Colon (tissue), 2 donors: ENCODE results near the gene SLC1A3.

Experiments
- FAIRE-seq: peaks from 2 replicates; lab custom pipeline; 2012; peaks lifted over from hg19 to GRCh38; lab: Jason Lieb, UNC
- donor health status: control.
- donor health status: control.

SLC1A3 gene

DNA sequence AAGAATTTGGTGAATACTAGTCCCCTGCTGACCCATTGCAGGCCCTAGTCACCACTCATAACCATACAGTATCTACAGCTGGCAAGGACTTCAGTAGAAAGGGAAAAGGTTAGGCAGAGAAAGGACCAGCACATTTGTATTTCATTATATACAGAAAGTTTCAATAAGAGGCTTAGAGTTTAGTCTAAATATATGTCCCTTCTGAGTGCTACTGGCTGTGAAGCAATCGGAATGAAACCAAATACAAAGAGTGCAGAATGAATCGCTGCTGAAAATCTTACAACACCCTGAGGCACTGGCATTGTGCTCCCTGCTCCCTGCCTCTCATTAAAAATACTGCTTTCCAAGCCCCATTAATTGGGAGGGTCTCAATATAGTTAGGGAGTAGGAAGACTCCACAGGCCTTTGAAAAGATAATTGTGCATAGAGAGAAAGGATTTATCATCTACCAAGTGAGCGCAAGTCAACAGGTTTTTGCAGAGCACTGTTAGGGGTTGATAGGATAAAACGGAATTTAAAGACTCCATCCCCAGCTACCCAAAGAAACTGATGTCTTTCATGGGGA, 110.8 kb downstream of the SLC1A3 start:
- FAIRE-seq = no peak

DNA sequence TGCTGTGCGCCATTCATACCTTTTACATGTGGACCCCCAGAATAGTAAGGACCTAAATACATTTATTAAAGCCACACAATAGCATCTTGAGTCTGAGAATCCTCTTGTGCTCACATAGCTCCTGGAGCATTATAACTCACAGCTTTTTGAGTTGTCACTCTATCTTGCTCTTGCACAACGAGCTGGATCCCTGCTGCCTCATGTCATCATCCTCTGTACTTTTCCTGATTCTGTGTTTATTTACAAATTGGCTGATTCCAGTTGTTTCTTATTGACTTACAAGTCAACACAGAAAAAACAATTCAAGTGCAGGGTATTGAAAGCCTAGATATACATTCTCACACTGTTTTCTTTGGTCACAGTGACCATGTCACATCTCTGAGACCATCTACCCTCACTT, 112.9 kb downstream of the SLC1A3 start:
- FAIRE-seq = no peak

DNA sequence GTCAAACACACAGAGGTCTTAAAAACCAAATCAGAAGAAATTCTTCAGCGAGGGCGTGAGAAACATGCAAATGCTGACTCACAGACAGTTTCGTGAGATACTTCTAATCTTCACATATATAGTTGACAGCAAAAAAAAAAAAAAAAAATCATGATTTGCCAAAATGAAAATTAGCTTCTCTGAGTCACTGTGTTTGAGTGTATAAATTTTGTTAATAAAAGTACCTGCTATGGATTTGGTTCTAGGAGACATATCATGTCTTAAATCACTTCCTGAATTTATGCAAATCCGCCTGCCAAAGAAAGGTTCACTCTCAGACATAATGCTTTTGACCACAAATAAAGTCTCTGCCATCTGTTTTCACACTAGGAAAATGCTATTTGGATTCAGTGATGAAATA, 114.3 kb downstream of the SLC1A3 start:
- no peak for FAIRE-seq

DNA sequence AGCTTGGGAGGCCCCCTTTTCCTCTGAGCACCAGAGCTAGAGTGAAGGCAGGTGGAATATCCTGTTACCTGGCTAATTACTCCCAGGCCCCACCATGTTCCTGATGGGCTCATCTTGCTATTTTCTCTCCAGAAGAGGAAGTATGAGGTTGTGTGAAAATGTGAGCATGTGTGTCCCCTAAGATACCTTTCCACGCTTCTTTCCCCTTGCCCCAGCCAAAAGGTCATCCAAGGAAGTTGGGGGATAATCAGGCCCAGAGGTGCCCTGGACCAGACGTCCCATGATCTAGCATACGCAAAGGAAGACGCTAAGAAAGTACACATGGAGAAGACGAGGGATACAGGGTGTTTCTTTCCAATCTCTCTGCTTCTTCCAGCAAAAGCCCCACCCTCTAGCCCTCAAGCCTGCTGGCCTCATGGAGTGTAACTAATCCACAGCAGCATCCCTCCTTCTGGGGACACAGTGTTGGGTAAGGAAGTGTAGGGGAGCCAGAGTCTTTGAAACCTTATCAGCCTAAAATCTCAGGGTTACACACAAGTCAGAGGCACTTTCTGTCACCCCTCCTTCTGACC, 115.3 kb downstream of the SLC1A3 start:
- no peak for FAIRE-seq

DNA sequence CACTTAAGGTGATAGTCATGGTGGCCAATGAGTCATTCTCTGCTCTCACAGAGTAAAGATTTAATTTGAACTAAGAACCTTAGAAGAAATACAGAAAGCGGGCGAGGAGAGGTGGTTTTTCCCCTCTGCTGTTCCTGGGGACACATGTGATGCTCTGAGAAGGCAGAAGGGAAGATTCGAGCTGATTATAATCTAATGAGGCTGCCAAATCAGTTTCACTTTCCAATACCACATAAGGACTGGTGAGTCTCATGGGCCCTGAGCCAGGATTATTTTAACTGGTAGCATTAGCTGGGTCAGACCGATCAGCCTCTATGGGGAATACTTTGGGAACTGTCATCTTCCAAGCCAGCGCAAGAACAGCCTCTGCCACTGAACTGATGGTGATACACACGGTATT, 116.5 kb downstream of the SLC1A3 start:
- no peak for FAIRE-seq

DNA sequence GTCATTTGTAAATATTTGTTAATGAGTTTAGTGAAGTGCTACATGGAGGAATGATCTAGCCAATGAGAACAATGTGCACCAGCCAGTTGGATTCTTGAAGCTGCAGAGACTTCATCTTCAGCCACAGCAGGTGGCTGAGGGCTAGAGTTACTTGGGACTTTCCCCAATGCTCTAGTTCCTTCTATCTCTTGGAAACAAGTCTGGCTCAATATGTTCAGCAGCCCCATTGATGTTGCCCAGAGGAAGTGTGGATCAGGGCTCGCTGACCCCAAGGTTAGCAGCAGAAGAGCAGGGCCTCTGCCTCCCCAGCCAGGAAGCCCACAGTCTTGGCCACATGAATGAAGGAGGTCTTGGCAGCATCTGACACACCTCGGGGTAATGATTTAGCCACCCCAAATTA, 117.5 kb downstream of the SLC1A3 start:
- FAIRE-seq = no peak

DNA sequence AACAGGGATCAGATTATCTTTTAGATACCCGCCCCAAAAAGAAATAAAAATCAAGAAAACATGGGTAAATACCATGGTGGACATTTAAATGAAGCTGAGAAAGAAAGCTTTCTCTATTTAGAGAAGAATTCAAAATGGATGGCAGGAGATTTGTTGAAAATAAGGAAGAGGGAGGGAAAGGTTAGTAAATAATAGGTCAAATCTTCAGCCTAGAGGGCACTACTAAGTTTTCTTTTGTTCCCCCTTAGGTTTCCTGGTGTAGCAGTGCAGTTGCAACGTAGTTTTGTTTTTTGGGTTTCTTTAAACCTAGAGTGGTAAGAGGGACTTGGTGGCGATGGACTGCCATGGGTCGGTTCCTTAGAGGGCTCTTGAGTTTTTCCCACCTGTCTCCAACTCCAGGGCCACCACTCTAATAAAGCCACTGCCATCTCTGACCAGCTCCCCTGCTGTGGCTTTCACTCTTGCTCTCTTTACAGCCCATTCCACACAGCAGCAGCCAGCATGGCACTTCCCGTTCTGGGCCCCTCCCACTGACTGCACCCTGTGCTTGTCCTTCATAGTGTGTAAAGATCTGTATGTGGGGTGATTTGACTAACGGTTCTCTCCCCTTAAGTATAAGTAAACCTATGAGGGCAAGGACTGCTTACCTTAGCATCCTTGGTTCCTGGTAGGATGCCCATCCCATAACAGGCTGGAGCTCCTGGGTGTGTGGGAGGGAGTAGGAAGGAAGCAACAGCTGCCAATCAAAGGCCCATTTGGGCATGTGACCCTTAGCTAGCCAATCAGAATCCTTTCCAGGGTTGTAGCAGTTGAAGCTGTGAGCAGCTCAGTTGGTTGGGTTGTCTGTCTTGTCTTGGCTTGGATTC, 118.3 kb downstream of the SLC1A3 start:
- no peak for FAIRE-seq

DNA sequence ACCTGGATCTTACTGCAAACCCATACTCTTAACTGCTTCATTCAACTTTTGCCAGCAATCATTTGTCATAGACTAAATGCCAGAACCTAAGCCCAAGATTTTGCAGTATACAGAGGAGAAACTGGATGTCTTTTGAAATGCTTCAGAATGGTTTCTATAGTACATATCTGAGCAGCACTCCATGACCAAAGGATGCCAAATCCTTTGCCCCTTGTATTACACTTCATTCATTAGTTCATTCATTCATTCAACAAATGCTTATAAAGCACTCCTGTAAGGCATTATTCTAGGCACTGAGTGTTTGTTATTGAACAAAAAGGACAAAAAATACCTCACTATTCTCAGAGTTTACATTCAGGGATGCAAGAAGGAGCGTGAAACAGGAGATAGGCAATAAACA, 119.9 kb downstream of the SLC1A3 start:
- FAIRE-seq = no peak

DNA sequence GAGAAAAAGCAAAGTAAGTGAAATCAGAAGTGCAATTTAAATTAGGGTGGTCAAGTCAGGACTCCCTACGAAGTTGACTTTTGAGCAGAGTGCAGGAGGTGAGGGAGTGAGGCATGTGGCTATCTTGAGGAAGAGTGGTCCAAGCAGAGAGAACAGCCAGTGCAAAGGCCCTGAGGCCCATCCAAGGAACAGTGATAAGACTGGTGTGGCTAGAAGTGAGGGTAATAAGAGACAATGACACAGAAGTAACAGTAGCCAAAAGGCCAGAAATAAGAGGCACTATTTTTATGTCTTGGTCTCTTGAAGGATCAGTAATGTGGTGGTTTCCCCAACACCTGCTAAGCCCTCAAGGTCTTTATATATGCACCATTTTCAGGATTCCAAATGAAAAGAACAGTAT, 120.4 kb downstream of the SLC1A3 start:
- FAIRE-seq = no peak

DNA sequence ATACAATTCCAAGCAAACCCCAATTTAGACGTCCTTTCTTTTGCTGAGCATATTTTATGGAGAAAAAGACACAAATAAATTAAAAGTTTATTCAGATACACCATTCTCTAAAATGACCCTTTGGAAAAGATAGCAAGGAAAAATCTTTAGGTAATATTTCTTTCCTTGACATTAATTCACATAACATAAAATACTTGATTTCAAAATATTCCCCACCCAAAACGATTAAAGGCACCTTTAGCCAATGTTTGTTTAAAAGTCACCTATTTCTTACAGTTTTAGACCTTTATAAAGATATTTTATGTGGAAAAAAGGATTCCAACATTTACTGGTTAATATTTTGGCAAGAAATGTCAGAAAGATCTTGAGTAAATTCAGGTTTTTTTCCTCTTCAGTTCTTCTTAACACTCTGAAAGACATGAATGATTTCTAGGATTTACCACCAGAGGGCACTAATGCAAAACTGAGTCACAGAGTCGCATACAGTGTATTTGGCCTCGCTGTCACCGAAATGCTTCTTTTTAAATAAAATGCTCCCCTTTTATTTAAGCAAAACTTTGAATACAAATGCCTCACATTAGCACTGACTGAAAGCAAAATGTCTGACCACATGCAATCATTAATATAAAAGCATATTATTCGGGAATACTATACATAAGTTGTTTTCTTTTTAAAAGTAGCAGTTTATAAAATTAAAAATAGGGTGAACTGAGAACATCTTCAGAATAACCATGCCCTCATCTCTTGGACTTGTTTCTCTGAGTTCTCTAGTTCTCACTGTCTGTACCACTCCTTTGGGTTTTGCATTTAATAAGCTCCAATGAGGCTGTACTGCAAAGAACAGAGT, 122.5 kb downstream of the SLC1A3 start:
- no peak for FAIRE-seq

DNA sequence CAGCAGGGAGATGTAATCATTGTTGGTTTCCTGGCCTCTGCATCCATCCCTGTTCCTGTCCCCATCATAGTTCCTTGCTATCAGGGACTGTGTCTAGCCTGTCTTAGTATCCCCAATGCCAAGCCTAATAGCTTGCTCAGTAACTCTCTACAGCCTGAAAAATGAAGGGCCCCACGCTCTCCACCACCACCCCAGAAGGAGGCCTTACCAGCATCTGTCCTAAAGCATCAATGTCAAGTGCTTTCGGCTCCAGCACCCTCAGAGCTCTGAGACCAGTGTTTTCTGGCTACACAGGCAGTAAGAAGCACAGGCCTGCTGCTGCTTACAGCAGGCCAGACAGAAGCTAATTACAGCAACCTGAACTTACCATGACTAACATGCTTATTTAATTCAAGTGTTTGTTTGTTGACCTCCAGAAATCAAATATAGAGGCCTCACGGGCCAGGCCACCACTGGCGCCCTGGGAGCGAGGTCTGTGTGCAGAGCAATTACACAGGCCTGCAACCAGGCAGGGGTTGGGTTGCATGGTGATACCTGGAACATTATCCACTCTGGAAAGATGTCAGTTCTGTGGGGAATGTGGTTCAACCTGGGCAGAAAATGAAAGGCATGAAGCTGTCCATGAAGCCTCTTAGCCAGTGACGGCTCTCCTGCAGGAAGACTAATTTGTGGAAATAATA, 124.3 kb downstream of the SLC1A3 start:
- no peak for FAIRE-seq

DNA sequence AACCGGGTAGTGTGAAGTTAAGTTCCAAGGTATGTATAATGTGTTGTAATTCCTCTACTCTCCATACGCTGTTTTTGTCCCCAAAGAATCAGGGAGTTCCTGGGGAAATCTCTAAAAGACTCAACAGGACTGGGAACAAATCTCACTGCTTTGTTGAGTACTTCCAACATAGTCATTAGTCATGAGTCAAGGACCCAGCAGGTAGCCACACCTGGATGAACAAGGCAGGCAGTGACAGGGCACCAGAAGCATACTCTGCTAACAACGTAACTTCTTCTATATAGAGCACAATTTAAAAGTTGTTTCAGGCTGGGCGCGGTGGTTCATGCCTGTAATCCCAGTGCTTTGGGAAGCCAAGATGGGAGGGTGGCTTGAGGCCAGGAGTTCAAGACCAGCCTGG, 126.8 kb downstream of the SLC1A3 start:
- no peak for FAIRE-seq

DNA sequence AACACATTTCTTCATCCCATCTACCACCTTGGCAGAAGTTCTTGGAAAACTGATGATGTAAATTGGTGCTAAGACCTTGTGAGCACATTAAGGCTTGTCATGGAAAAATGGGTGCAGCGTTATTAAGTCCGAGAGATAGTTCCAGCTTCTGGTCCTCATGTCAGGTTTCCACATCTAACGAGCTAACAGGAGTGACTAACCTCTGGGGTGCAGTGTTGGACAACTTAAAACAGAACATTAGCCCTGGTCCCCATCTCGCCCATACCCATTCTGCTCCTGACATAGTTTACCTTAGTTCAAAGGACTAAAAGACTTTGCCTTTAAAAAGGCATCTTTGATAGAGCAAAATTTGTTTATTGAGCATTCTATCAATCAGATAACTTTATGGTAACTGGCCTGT, 128.0 kb downstream of the SLC1A3 start:
- no peak for FAIRE-seq

DNA sequence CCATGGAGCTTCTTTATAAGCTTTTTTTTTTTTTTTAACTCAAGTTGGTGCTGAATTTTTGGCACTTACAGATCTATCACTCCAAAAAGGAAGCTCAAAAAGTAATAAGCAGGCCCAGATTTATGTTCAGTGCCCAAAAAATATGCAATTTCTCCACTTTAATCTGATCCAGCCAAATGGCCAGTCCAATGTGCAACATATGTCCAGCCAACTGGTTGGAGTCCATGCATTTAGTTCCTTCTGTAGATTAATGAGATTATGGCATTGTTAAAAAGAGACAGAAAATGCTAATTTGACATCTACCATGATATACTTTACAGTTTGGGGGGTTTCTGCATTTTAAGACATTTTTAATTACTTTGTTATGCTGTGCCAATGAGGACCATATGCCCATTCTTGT, 129.5 kb downstream of the SLC1A3 start:
- FAIRE-seq = no peak
